HG02840 (cell line): Measurements from ENCODE around the gene BEX3.
"Not testable (repeated sequence)": the region's sequence is repeated elsewhere in the genome, so short reads cannot be mapped to it uniquely, and the experiment has no call there.

Experiments
- ATAC-seq: cut with Tn5 transposase; IDR thresholded peaks from one replicate; pipeline ENCODE4 v1.9.1; 2021; ENCODE audit warnings: mild to moderate bottlenecking, moderate library complexity, moderate number of reproducible peaks; ENCODE audit not compliant: unreplicated experiment, low FRiP score

The BEX3 gene

GRCh38 chrX:103378990-103379389, 2.7 kb downstream of the BEX3 start:
- ATAC-seq, result no peak

GRCh38 chrX:103382877-103383276, 6.5 kb downstream of the BEX3 start:
- ATAC-seq, result no peak

- ATAC-seq, result no peak
These were observed 8.3 kb downstream of the BEX3 start for GRCh38 chrX:103384672-103385071.

GRCh38 chrX:103385283-103385830, 9.0 kb downstream of the BEX3 start:
- not testable (repeated sequence) for ATAC-seq

GRCh38 chrX:103386332-103386731, 10.0 kb downstream of the BEX3 start:
- ATAC-seq, result no peak

GRCh38 chrX:103393487-103393886, 17.1 kb downstream of the BEX3 start:
- no peak for ATAC-seq

- no peak for ATAC-seq
These were observed 19.8 kb downstream of the BEX3 start for GRCh38 chrX:103396186-103396585.

- ATAC-seq, result no peak
These were observed 20.3 kb downstream of the BEX3 start for GRCh38 chrX:103396660-103397059.

- no peak for ATAC-seq
These were observed 21.4 kb downstream of the BEX3 start for GRCh38 chrX:103397707-103398106.

GRCh38 chrX:103398421-103398864, 22.1 kb downstream of the BEX3 start:
- ATAC-seq, result no peak

GRCh38 chrX:103399744-103400143, 23.4 kb downstream of the BEX3 start:
- ATAC-seq, result no peak

- no peak for ATAC-seq
These were observed 24.6 kb downstream of the BEX3 start for GRCh38 chrX:103400931-103401330.

GRCh38 chrX:103404231-103405008, 28.1 kb downstream of the BEX3 start:
- peak; percentile 87 for ATAC-seq

GRCh38 chrX:103405009-103405333, 28.6 kb downstream of the BEX3 start:
- no peak for ATAC-seq

- ATAC-seq, result no peak
These were observed 29.9 kb downstream of the BEX3 start for GRCh38 chrX:103406256-103406655.

GRCh38 chrX:103407776-103408175, 31.4 kb downstream of the BEX3 start:
- ATAC-seq, result no peak

- not testable (repeated sequence) for ATAC-seq
These were observed 35.4 kb downstream of the BEX3 start for GRCh38 chrX:103411721-103412120.

- no peak for ATAC-seq
These were observed 37.5 kb downstream of the BEX3 start for GRCh38 chrX:103413705-103414387.

GRCh38 chrX:103414561-103414960, 38.2 kb downstream of the BEX3 start:
- ATAC-seq, result no peak

GRCh38 chrX:103415068-103415467, 38.7 kb downstream of the BEX3 start:
- ATAC-seq, result no peak

GRCh38 chrX:103415528-103415927, 39.2 kb downstream of the BEX3 start:
- ATAC-seq, result no peak

- ATAC-seq, result no peak
These were observed 41.0 kb downstream of the BEX3 start for GRCh38 chrX:103417370-103417769.
